ENCODE measurements around the gene KLK8.

KLK8 gene

GRCh38 chr19:51018745-51019543 lies 17.5 kb upstream of the KLK8 start:
- H3K4me3 ChIP-seq (ENCODE audit: low read depth, low read length): peak overlapping the region; percentile 24

GRCh38 chr19:51016798-51017683 lies 15.6 kb upstream of the KLK8 start:
- H3K4me3 ChIP-seq (ENCODE audit: low read depth, low read length): peak overlapping the region; percentile 58

- H3K4me3 ChIP-seq (ENCODE audit: low read depth, low read length): no peak overlapping the region
Measured at GRCh38 chr19:51015691-51016267, 14.4 kb upstream of the KLK8 start.

GRCh38 chr19:51014242-51014641 lies 12.8 kb upstream of the KLK8 start:
- no peak overlapping the region for H3K4me3 ChIP-seq (ENCODE audit: low read depth, low read length)

GRCh38 chr19:51012661-51013190 lies 11.3 kb upstream of the KLK8 start:
- H3K4me3 ChIP-seq (ENCODE audit: low read depth, low read length): no peak overlapping the region

GRCh38 chr19:51010066-51010795 lies 8.8 kb upstream of the KLK8 start:
- H3K4me3 ChIP-seq (ENCODE audit: low read depth, low read length): no peak overlapping the region

- no peak overlapping the region for H3K4me3 ChIP-seq (ENCODE audit: low read depth, low read length)
Measured at GRCh38 chr19:51009061-51009891, 7.9 kb upstream of the KLK8 start.

GRCh38 chr19:51007488-51007887 lies 6.1 kb upstream of the KLK8 start:
- no peak overlapping the region for H3K4me3 ChIP-seq (ENCODE audit: low read depth, low read length)

GRCh38 chr19:51006406-51006805 lies 5.0 kb upstream of the KLK8 start:
- H3K4me3 ChIP-seq (ENCODE audit: low read depth, low read length): no peak overlapping the region

- no peak overlapping the region for H3K4me3 ChIP-seq (ENCODE audit: low read depth, low read length)
Measured at GRCh38 chr19:51005248-51005647, 3.8 kb upstream of the KLK8 start.

GRCh38 chr19:51003316-51003715 lies 1.9 kb upstream of the KLK8 start:
- H3K4me3 ChIP-seq (ENCODE audit: low read depth, low read length): no peak overlapping the region

- H3K4me3 ChIP-seq (ENCODE audit: low read depth, low read length): peak overlapping the region; percentile 24
Measured at GRCh38 chr19:51002542-51003311, 1.3 kb upstream of the KLK8 start.

- peak overlapping the region; percentile 24 for H3K4me3 ChIP-seq (ENCODE audit: low read depth, low read length)
Measured at GRCh38 chr19:51002089-51002532, 707 bp upstream of the KLK8 start.

- peak overlapping the region; percentile 17 for H3K4me3 ChIP-seq (ENCODE audit: low read depth, low read length)
Measured at GRCh38 chr19:51000981-51001380, 423 bp downstream of the KLK8 start.

GRCh38 chr19:51000426-51000825 lies 978 bp downstream of the KLK8 start:
- no peak overlapping the region for H3K4me3 ChIP-seq (ENCODE audit: low read depth, low read length)

- no peak overlapping the region for H3K4me3 ChIP-seq (ENCODE audit: low read depth, low read length)
Measured at GRCh38 chr19:50998686-50999085, 2.7 kb downstream of the KLK8 start.

GRCh38 chr19:50998061-50998460 lies 3.3 kb downstream of the KLK8 start:
- no peak overlapping the region for H3K4me3 ChIP-seq (ENCODE audit: low read depth, low read length)

- no peak overlapping the region for H3K4me3 ChIP-seq (ENCODE audit: low read depth, low read length)
Measured at GRCh38 chr19:50994129-50994528, 7.3 kb downstream of the KLK8 start.

GRCh38 chr19:50992666-50993035 lies 8.8 kb downstream of the KLK8 start:
- H3K4me3 ChIP-seq (ENCODE audit: low read depth, low read length): no peak overlapping the region

Data from iPS-11a (cell line).